B cell (primary cell): ENCODE measurements around the gene PHF12.

Experiments
- CTCF ChIP-seq: fragments of 200-600 bp; IDR thresholded peaks from one replicate; pipeline ENCODE4 v1.8.0; 2022; ENCODE audit warnings: antibody characterized with exemption, mild to moderate bottlenecking
- EZH2 ChIP-seq: IDR thresholded peaks from 2 replicates; pipeline ENCODE4 v1.6.1; 2012; ENCODE audit warnings: borderline replicate concordance, low read depth, mild to moderate bottlenecking, moderate library complexity, low read length; ENCODE audit not compliant: insufficient read depth, poor library complexity, severe bottlenecking

GRCh38 chr17:28926786-28927185 is 24.5 kb downstream of the PHF12 start:
- no peak for TF ChIP-seq CTCF
- no peak for TF ChIP-seq EZH2
